NCI-H446 treated with DMSO at 0.1 percent for 48 hours (cell line): ENCODE data around the gene PBX4.
A peak's percentile ranks its signal among the peaks of the same experiment; 100 is the strongest.

Source experiments
- DNase-seq: peaks from one replicate; lab custom pipeline; 2025; lab: John Stamatoyannopoulos, UW

The PBX4 gene

DNA sequence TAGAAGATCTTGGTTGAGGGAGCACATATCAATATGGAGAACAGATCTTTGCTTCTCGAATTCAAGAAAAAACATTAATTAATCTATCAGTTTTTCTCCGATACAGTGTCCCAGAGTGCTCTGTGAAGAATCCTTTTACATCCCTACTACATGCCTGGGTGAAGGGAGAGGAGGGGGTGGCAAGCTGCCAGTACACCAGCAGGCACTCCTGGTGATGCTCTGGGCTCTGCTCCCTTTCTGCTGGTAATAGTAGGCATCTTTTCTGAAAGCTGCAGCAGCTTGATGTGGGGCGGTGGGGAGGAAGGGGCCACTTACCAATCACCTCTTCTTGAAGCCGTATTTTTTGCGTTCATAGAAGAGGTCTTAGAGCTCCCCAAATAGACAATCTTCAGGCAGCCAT, 30.7 kb downstream of the PBX4 start:
- DNase-seq: peak; percentile 41

GRCh38 chr19:19584356-19584755, 34.1 kb downstream of the PBX4 start:
- no peak for DNase-seq

- DNase-seq: no peak
These were observed 36.0 kb downstream of the PBX4 start for GRCh38 chr19:19582471-19582870.

DNA sequence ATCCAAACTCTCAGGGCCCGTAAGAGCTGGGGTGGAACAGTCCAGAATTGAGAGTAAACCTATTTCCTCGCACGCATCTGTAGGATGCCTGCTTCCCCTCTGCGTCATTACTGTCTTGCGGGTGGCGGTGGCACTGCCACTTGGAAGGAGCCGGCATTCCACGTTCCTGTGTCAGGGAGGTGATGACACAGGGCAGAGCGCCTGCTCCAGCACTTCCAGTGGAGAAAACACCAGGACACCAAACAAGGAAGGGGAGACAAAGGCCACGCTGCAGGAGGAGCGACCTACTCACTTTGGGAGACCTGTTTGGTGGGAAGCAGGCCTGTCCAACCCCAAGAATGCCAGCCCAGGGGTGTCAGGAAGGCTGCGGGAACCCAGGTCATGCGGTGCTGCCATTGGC, 37.1 kb downstream of the PBX4 start:
- DNase-seq: no peak

DNA sequence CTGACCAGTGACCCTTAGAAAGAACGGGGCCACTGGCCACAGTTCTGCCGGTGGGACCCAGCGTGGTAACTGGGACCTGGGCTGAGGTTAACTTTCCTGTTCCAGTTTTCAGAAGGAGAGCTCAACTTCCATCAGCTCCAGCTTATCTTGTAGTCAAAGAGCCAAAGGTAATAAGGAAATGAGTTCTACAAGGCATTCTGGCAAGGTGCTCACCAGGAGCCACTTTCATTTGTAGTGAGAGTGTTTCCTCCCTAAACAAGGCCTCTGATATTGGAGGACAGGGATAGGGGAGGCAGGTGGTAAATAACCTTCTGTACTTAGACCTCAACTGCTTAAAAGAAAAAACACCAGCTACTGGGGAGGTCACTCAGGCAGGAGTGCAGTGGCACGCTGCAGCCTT, 38.1 kb downstream of the PBX4 start:
- DNase-seq: no peak

- DNase-seq: no peak
These were observed 38.7 kb downstream of the PBX4 start for GRCh38 chr19:19579533-19580361.

DNA sequence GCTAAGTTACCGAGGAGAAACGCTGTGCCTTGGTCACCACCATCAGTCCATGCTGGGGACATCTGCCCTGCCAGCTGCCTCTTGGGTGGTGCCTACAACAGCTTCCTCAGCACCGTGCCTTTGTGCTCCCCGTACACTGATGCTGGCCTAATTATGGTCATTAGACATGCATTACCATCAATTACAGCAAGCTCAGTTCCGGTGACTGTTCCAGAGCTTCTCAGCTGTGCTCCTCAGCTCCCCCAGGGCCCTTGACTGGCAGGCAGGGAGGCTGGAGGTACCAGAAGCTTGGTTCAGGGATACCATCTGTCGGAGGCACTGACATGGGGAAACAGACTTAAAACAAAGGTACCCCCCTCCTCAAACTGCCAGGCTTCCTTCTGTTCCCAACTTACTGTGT, 40.2 kb downstream of the PBX4 start:
- no peak for DNase-seq

GRCh38 chr19:19575411-19575810, 43.1 kb downstream of the PBX4 start:
- no peak for DNase-seq

DNA sequence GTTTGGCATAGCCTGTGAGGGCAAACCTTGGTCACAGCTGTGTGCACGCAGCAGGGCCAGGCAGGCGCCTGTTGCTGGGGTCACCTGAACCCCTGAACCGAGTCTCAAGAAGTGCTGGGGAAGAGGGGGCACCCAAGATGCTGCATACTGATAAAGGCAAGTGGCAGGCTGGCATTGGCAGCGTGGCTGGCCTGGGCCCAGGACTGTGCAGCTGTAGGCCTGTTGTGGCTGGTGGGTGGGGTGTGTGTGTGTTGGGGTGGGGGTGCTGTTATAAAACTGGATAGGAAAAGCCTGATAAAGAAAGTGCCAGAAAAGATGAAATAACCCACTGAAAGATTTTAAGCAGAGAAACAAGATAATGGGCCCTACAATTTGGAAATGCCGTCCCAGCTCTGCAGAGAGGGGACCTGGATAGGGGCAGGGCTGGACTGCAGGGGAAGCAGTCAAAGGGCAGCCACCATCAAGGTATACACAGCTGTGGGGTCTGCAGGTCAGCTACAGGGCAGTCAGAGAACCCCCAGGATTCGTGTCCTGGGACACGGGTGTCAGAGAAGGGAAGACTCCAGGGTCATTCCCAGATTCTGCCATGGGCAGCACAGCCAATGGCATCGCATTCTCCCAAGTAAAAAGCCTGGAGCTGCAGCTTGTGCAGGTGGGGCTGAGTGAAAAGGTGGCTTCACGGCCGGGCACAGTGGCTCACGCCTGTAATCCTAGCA, 47.3 kb downstream of the PBX4 start:
- DNase-seq: no peak

- DNase-seq: no peak
These were observed 47.9 kb downstream of the PBX4 start for GRCh38 chr19:19570571-19570970.

- DNase-seq: no peak
These were observed 49.4 kb downstream of the PBX4 start for GRCh38 chr19:19568802-19569756.

GRCh38 chr19:19567391-19567790, 51.1 kb downstream of the PBX4 start:
- DNase-seq: no peak

- no peak for DNase-seq
These were observed 52.2 kb downstream of the PBX4 start for GRCh38 chr19:19566306-19566705.

- DNase-seq: no peak
These were observed 55.1 kb downstream of the PBX4 start for GRCh38 chr19:19563348-19563848.

GRCh38 chr19:19562665-19563347, 55.7 kb downstream of the PBX4 start:
- no peak for DNase-seq

- DNase-seq: no peak
These were observed 56.4 kb downstream of the PBX4 start for GRCh38 chr19:19561946-19562664.

GRCh38 chr19:19559931-19560330, 58.6 kb downstream of the PBX4 start:
- DNase-seq: no peak

DNA sequence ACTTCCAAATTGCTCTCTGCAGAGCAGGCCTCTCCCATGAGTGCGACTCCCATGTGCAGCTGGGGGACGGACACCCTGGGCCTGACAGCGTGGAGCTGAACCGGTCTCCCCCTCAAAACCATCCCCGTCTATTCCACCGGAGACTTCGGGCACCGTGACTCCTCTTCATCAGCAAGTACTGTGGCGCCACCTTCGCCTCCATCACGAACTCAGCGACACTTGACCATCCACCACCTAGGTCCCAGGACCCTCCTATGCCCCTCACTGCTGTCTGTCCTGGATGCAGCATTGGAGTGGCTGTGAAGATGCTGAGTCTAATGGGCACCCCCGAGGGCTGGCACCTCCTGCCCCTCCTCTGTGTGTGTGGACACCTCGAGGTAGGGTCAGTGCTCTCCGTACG, 59.9 kb downstream of the PBX4 start:
- DNase-seq: no peak

- DNase-seq: no peak
These were observed 60.4 kb downstream of the PBX4 start for GRCh38 chr19:19558055-19558454.

- no peak for DNase-seq
These were observed 64.1 kb downstream of the PBX4 start for GRCh38 chr19:19554074-19555023.
